IMR-90 (cell line): ENCODE data around the gene PTPRK. TPM values are rescaled to one million over a fixed set of nuclear protein-coding genes. Genes with fewer than 3 reads are reported as not detected.

Source experiments
- ATAC-seq: fragments of 200-7000 bp; cut with Tn5 transposase; 2 replicates; pipeline ENCODE4 v1.9.1; 2020; ENCODE audit warnings: low read depth, mild to moderate bottlenecking, moderate library complexity
- BruUV-seq: library from RNA; stranded (reverse); fragments of 400-500 nt; replicated peaks from 2 replicates; lab custom pipeline; 2021; lab: Mats Ljungman, UMichigan
- CTCF ChIA-PET: fragments of 300-600 bp; formaldehyde crosslinking; extraction: SDS; loops from one replicate; lab custom pipeline; 2021; ENCODE audit warnings: antibody characterized with exemption; lab: Yijun Ruan, JAX
- POLR2A ChIA-PET: fragments of 300-600 bp; sonication (Branson Sonifier 250); formaldehyde crosslinking; loops from one replicate; lab custom pipeline; 2022; ENCODE audit warnings: antibody characterized with exemption; ENCODE audit not compliant: unreplicated experiment; lab: Charles Lee
- DNase-seq: peaks from one replicate; pipeline ENCODE4 v3.0.0; 2013
- H2AFZ ChIP-seq: replicated peaks from 2 replicates; pipeline ENCODE3; 2013; ENCODE audit warnings: low read length, mild to moderate bottlenecking; ENCODE audit not compliant: poor library complexity
- H2AK5ac ChIP-seq: 2 replicates; pipeline ENCODE4 v1.6.1; 2013; ENCODE audit warnings: low read depth, low read length, inconsistent platforms
- H2AK9ac ChIP-seq: replicated peaks from 2 replicates; pipeline ENCODE3; 2013; ENCODE audit warnings: mild to moderate bottlenecking, low read depth, low read length, moderate library complexity; ENCODE audit not compliant: poor library complexity
- H2BK120ac ChIP-seq: 2 replicates; pipeline ENCODE4 v1.6.1; 2013; ENCODE audit warnings: low read depth, low read length, inconsistent platforms
- H2BK15ac ChIP-seq: 3 replicates; pipeline ENCODE4 v1.6.1; 2013; ENCODE audit warnings: low read depth, low read length, inconsistent platforms
- H2BK20ac ChIP-seq: 2 replicates; pipeline ENCODE4 v1.6.1; 2013; ENCODE audit warnings: low read depth, mild to moderate bottlenecking, inconsistent platforms, low read length, moderate library complexity
- H2BK5ac ChIP-seq: 2 replicates; pipeline ENCODE4 v1.6.1; 2013; ENCODE audit warnings: mild to moderate bottlenecking, low read depth, low read length, inconsistent platforms; ENCODE audit not compliant: poor library complexity, severe bottlenecking
- H3K14ac ChIP-seq: replicated peaks from 2 replicates; pipeline ENCODE4 v1.6.1; 2013; ENCODE audit warnings: low read depth, low read length, inconsistent platforms
- H3K18ac ChIP-seq: 2 replicates; pipeline ENCODE4 v1.6.1; 2013; ENCODE audit warnings: low read depth, low read length, control low read depth
- H3K23ac ChIP-seq: 2 replicates; pipeline ENCODE4 v1.6.1; 2013; ENCODE audit warnings: low read depth, low read length, inconsistent platforms
- H3K27ac ChIP-seq: 2 replicates; pipeline ENCODE4 v1.5.1; 2013; ENCODE audit warnings: mild to moderate bottlenecking, control low read depth, low read length; ENCODE audit not compliant: insufficient read depth
- H3K27me3 ChIP-seq: 2 replicates; pipeline ENCODE4 v1.6.1; 2013; ENCODE audit warnings: low read length; ENCODE audit not compliant: control insufficient read depth, insufficient read depth
- H3K36me3 ChIP-seq: 2 replicates; pipeline ENCODE4 v1.6.1; 2013; ENCODE audit warnings: low read length, mixed read lengths; ENCODE audit not compliant: control insufficient read depth, insufficient read depth
- H3K4ac ChIP-seq: 2 replicates; pipeline ENCODE4 v1.6.1; 2013; ENCODE audit warnings: low read depth, low read length, inconsistent platforms
- H3K4me1 ChIP-seq: 2 replicates; pipeline ENCODE4 v1.6.1; 2013; ENCODE audit warnings: low read length, mixed read lengths; ENCODE audit not compliant: control insufficient read depth, insufficient read depth
- H3K4me2 ChIP-seq: 2 replicates; pipeline ENCODE4 v1.6.1; 2013; ENCODE audit warnings: low read depth, mild to moderate bottlenecking, control low read depth, low read length, moderate library complexity
- H3K4me3 ChIP-seq: 2 replicates; pipeline ENCODE4 v1.5.1; 2013; ENCODE audit warnings: low read depth, mild to moderate bottlenecking, control low read depth, low read length, moderate library complexity; ENCODE audit not compliant: insufficient read depth
- H3K56ac ChIP-seq: 2 replicates; pipeline ENCODE4 v1.6.1; 2013; ENCODE audit warnings: low read length, inconsistent platforms; ENCODE audit not compliant: insufficient read depth; ENCODE audit errors: extremely low read depth
- H3K79me1 ChIP-seq, 2 experiments: 2 replicates each; pipeline ENCODE4 v1.6.1; 2013; ENCODE audit warnings: low read length in 2 of 2, inconsistent platforms in 1 of 2, low read depth in 1 of 2
- H3K9ac ChIP-seq: 2 replicates; pipeline ENCODE4 v1.6.1; 2013; ENCODE audit warnings: low read depth, low read length, control low read depth
- H3K9me1 ChIP-seq: 2 replicates; pipeline ENCODE4 v1.6.1; 2013; ENCODE audit warnings: low read length, inconsistent platforms; ENCODE audit not compliant: insufficient read depth
- H3K9me3 ChIP-seq: 2 replicates; pipeline ENCODE4 v1.6.1; 2013; ENCODE audit warnings: low read length; ENCODE audit not compliant: control insufficient read depth, insufficient read depth
- H4K20me1 ChIP-seq: 2 replicates; pipeline ENCODE4 v1.6.1; 2013; ENCODE audit warnings: low read length, inconsistent platforms; ENCODE audit not compliant: insufficient read depth
- H4K5ac ChIP-seq: 2 replicates; pipeline ENCODE4 v1.6.1; 2013; ENCODE audit warnings: mild to moderate bottlenecking, low read depth, low read length, control low read depth
- H4K8ac ChIP-seq, 2 experiments: 2 replicates each; pipeline ENCODE4 v1.6.1; 2013; ENCODE audit warnings: low read depth in 2 of 2, low read length in 2 of 2, control low read depth in 1 of 2, inconsistent platforms in 1 of 2
- H4K91ac ChIP-seq: 2 replicates; pipeline ENCODE4 v1.6.1; 2013; ENCODE audit warnings: low read depth, low read length, inconsistent platforms; ENCODE audit not compliant: insufficient read depth
- BHLHE40 ChIP-seq: fragments of 150-350 bp; IDR thresholded peaks from 2 replicates; pipeline ENCODE4 v1.6.1; 2016; ENCODE audit warnings: mild to moderate bottlenecking, low read depth, low read length
- CEBPB ChIP-seq: IDR thresholded peaks from 2 replicates; pipeline ENCODE4 v1.6.1; 2012; ENCODE audit warnings: low read depth, low read length, improper control_type of control experiment
- CHD1 ChIP-seq: IDR thresholded peaks from 2 replicates; pipeline ENCODE4 v1.6.1; 2012; ENCODE audit warnings: low read depth, low read length, improper control_type of control experiment
- FOS ChIP-seq: fragments of 150-350 bp; IDR thresholded peaks from 2 replicates; pipeline ENCODE4 v1.6.1; 2016; ENCODE audit warnings: low read depth, low read length
- MAFK ChIP-seq: IDR thresholded peaks from 2 replicates; pipeline ENCODE4 v1.6.1; 2012; ENCODE audit warnings: low read depth, low read length, improper control_type of control experiment
- MAZ ChIP-seq: IDR thresholded peaks from 2 replicates; pipeline ENCODE4 v1.6.1; 2012; ENCODE audit warnings: low read depth, mild to moderate bottlenecking, low read length, improper control_type of control experiment, moderate library complexity, borderline replicate concordance
- MXI1 ChIP-seq: IDR thresholded peaks from 2 replicates; pipeline ENCODE4 v1.6.1; 2012; ENCODE audit warnings: low read depth, mild to moderate bottlenecking, low read length, moderate library complexity, borderline replicate concordance
- NFE2L2 ChIP-seq: fragments of 150-350 bp; IDR thresholded peaks from 2 replicates; pipeline ENCODE4 v1.6.1; 2016; ENCODE audit warnings: low read depth, mild to moderate bottlenecking, low read length
- POLR2A ChIP-seq: IDR thresholded peaks from 2 replicates; pipeline ENCODE4 v1.6.1; 2012; ENCODE audit warnings: mild to moderate bottlenecking, low read depth, low read length
- RAD21 ChIP-seq: IDR thresholded peaks from 2 replicates; pipeline ENCODE4 v1.6.1; 2012; ENCODE audit warnings: low read length, improper control_type of control experiment
- RCOR1 ChIP-seq: IDR thresholded peaks from 2 replicates; pipeline ENCODE4 v1.6.1; 2012; ENCODE audit warnings: mild to moderate bottlenecking, low read length, improper control_type of control experiment; ENCODE audit not compliant: insufficient replicate concordance
- RFX5 ChIP-seq: IDR thresholded peaks from 2 replicates; pipeline ENCODE4 v1.8.0; 2012; ENCODE audit warnings: low read depth, mild to moderate bottlenecking, low read length, moderate library complexity
- SMC3 ChIP-seq: fragments of 150-350 bp; IDR thresholded peaks from 2 replicates; pipeline ENCODE4 v1.6.1; 2016; ENCODE audit warnings: low read depth, mild to moderate bottlenecking, antibody characterized with exemption, low read length, moderate library complexity
- WGBS, 2 experiments: methylation state at CpG; one replicate each; pipeline versions ENCODE4 v1.1.5 to v1.1.7; 2013; ENCODE audit warnings: missing lambda C conversion rate in 2 of 2; ENCODE audit not compliant: insufficient read length in 1 of 2; ENCODE audit errors: extremely low coverage in 2 of 2; 5-methylcytosine and 5-hydroxymethylcytosine counted together
- dilution Hi-C: fragments of 300-500 bp; cut with HindIII; formaldehyde crosslinking; loops from one replicate; pipeline ENCODE4 v1.14.3; 2018; ENCODE audit warnings: low sequenced_read_pairs; ENCODE audit not compliant: unreplicated experiment
- in situ Hi-C: fragments of 300-500 bp; cut with MboI; formaldehyde crosslinking; loops from 3 replicates; pipeline ENCODE4 v1.14.3; 2019; ENCODE audit warnings: low sequenced_read_pairs, inconsistent platforms, mixed read lengths
- intact Hi-C: fragments of 100-400 bp; cut with micrococcal nuclease; formaldehyde crosslinking; loops from 2 replicates; pipeline ENCODE4 v1.10.0; 2022
- polyA plus RNA-seq, 3 experiments: library from polyadenylated mRNA; depleted of rRNA; stranded (reverse); fragments of >200 nt; gene quantifications; 2 replicates each; pipeline ENCODE4 v1.2.3, GENCODE V29; 2012; ENCODE audit warnings: low replicate concordance in 1 of 3
- total RNA-seq: library from RNA; depleted of rRNA; stranded (reverse); fragments of >200 nt; gene quantifications from 2 replicates; pipeline ENCODE4 v1.2.3, GENCODE V29; 2012
- TF ChIP-seq, protein P1 (sequence below): fragments of 150-350 bp; IDR thresholded peaks from 2 replicates; pipeline ENCODE4 v1.6.1; 2017; ENCODE audit warnings: mild to moderate bottlenecking, antibody characterized with exemption, low read length, low read depth
- TF ChIP-seq, protein P2 (sequence below): conservative IDR thresholded peaks from 2 replicates; pipeline ENCODE4 v1.5.1; 2012; ENCODE audit warnings: mild to moderate bottlenecking, low read depth, low read length, improper control_type of control experiment

The PTPRK gene
- total and polyA plus RNA-seq, 2 of the 4 experiments (the other 2 are of a cell fraction) = 18.0 to 80.8 TPM

DNA sequence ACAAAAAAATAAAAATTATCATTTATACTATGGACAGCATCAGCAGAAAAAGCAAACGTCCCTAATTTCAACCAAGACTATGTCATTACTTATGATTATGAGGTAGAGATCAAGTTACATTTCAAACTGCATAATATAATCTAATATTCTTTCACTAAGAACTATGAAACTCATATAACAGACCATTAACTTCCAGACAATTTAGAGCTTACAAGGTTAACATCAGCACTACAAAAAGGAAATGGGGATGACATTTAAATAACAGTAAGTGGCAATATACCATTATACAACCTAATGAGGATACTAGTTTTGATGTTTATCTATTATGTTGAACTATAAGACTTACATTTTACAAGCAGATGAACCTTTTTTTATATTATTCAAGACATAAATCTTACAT, 358.6 kb downstream of the PTPRK start:
- no peak overlapping the region for H3K56ac ChIP-seq
- H3K9me3 ChIP-seq = no peaks in the 10 kb centered on the region
- H4K5ac ChIP-seq = no peak overlapping the region
- H2AFZ ChIP-seq = no peak overlapping the region
- no peak overlapping the region for H3K4me3 ChIP-seq
- no peaks in the 10 kb centered on the region; a peak in 1 of 4 replicates for H3K79me1 ChIP-seq
- no peaks in the 10 kb centered on the region for H4K20me1 ChIP-seq
- no peak overlapping the region for H2BK20ac ChIP-seq
- H3K4ac ChIP-seq = no peak overlapping the region
- H3K36me3 ChIP-seq = no peaks in the 10 kb centered on the region
- CTCF ChIA-PET = no interaction called here
- H2AK5ac ChIP-seq = no peak overlapping the region
- H3K14ac ChIP-seq = no peak overlapping the region
- no peak for ATAC-seq
- H3K9ac ChIP-seq = no peak overlapping the region
- no peak overlapping the region for H3K18ac ChIP-seq
- H2BK120ac ChIP-seq = no peak overlapping the region
- H2BK15ac ChIP-seq = no peak overlapping the region
- intact Hi-C loops (no loop called here), in situ Hi-C loops (no loop called here), dilution Hi-C loops (no loop called here)
- TF ChIP-seq CEBPB (no peak), RAD21 (no peak), MXI1 (no peak), CHD1 (no peak), SMC3 (no peak), NFE2L2 (no peak), FOS (no peak), MAZ (no peak), RCOR1 (no peak), RFX5 (no peak), BHLHE40 (no peak), MAFK (no peak), POLR2A (no peak)
- TF ChIP-seq, protein P1, sequence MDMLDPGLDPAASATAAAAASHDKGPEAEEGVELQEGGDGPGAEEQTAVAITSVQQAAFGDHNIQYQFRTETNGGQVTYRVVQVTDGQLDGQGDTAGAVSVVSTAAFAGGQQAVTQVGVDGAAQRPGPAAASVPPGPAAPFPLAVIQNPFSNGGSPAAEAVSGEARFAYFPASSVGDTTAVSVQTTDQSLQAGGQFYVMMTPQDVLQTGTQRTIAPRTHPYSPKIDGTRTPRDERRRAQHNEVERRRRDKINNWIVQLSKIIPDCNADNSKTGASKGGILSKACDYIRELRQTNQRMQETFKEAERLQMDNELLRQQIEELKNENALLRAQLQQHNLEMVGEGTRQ = no peak
- TF ChIP-seq, protein P2, sequence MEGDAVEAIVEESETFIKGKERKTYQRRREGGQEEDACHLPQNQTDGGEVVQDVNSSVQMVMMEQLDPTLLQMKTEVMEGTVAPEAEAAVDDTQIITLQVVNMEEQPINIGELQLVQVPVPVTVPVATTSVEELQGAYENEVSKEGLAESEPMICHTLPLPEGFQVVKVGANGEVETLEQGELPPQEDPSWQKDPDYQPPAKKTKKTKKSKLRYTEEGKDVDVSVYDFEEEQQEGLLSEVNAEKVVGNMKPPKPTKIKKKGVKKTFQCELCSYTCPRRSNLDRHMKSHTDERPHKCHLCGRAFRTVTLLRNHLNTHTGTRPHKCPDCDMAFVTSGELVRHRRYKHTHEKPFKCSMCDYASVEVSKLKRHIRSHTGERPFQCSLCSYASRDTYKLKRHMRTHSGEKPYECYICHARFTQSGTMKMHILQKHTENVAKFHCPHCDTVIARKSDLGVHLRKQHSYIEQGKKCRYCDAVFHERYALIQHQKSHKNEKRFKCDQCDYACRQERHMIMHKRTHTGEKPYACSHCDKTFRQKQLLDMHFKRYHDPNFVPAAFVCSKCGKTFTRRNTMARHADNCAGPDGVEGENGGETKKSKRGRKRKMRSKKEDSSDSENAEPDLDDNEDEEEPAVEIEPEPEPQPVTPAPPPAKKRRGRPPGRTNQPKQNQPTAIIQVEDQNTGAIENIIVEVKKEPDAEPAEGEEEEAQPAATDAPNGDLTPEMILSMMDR = no peak
- WGBS, 2 experiments = no CpG with 5 or more reads among the region's 1 CpG
- H3K4me1 ChIP-seq = no peaks in the 10 kb centered on the region
- H3K4me2 ChIP-seq = no peak overlapping the region
- no peak overlapping the region for H2AK9ac ChIP-seq
- no peak overlapping the region for H4K8ac ChIP-seq
- H2BK5ac ChIP-seq = no peak overlapping the region
- DNase-seq = no peak
- H3K23ac ChIP-seq = no peak overlapping the region
- H4K91ac ChIP-seq = no peak overlapping the region
- no peak overlapping the region for H3K27ac ChIP-seq
- BruUV-seq = no TSS peak
- H3K27me3 ChIP-seq = no peaks in the 10 kb centered on the region
- POLR2A ChIA-PET = no interaction called here
- no peaks in the 10 kb centered on the region for H3K9me1 ChIP-seq
